Measurements from ENCODE around the gene SKI. TPM values are rescaled to one million over a fixed set of nuclear protein-coding genes. Genes with fewer than 3 reads are reported as not detected.

The SKI gene
- total and polyA plus RNA-seq, 2 of the 4 experiments (the other 2 are of a cell fraction), result 2.3 to 20.1 TPM

GRCh38 chr1:2300004-2300771 lies 72.1 kb downstream of the SKI start (continued):
- TF ChIP-seq USF2 (IDR thresholded peaks at IDR 0.05; ENCODE audit: low read depth, low read length) (no peak), BHLHE40 (IDR thresholded peaks at IDR 0.05; ENCODE audit: low read depth, low read length) (no peak)
